ENCODE data around the gene RAB22A.
A peak's percentile ranks its signal among the peaks of the same experiment; 100 is the strongest.

The RAB22A gene

GRCh38 chr20:58303547-58303946 is 6.0 kb upstream of the RAB22A start:
- peak; percentile 54 for DNase-seq (ENCODE audit: low spot score)

GRCh38 chr20:58305061-58305460 is 4.5 kb upstream of the RAB22A start:
- DNase-seq (ENCODE audit: low spot score), result no peak

DNA sequence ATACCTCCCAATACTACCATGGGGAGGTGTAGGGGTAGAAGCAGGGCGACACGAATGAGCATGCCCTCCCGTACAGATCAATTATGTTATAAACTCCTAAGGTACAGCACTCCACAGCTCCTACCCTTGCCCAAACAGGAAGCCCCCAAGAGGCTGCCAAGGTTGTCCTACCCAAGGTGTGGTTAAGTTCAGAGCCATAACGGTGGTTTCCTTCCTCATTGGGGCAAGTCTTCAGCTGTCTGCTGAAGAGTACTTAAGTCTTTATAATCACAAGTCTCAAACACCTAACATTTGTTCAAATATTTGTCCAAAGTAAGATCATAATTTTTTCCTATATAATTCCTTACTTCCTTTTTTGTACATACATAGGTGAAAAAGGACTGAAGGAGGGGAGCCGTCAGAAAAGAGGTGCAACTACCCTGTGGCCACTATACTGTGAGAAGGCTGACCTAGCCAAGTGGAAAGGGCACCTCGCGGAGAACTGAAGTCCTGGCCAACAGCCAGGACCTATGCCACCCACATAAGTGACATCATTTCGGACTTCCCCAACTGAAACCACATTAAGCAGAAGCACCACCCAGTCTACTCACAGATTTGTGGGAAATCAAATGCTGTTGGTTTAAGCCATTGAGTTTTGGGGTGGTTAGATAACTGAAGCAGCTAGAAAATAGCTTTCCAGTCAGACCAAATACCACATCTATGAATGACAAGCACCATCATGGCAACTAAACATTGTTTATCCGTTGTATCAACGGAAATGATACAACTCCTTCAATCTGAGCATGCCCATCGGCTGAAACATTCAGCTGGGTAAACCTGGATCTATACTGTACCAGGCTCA is 2.9 kb upstream of the RAB22A start:
- peak; percentile 100 for DNase-seq (ENCODE audit: low spot score)

- no peak for DNase-seq (ENCODE audit: low spot score)
These were observed 2.2 kb upstream of the RAB22A start for GRCh38 chr20:58307270-58307669.

- no peak for DNase-seq (ENCODE audit: low spot score)
These were observed 1.2 kb upstream of the RAB22A start for GRCh38 chr20:58308290-58308679.

GRCh38 chr20:58308680-58309527 is 611 bp upstream of the RAB22A start:
- peak; percentile 22 for DNase-seq (ENCODE audit: low spot score)

DNA sequence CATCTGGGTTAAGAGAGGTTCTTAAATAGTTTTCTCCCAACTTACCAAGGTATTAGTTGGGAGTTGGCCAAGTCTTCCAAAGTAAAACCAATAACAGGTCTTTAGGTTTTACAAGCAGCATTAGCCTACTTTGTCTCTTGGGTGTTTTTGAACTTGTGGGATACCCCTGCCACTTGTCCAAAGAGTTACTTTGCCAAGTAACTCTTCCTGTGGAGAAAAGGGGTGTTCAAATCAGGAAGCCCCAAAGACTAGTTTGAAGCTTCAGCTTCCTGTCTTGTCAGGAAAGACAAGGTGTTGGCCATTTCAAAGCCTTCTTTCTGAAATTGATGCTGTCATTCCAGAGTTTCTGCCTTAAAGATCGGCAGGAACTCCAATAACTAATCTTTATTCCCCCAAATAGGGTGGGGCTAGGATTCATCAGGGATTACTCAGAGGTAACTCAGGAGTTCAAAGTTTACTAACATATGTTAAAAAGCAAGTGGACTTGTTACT is 822 bp downstream of the RAB22A start:
- DNase-seq (ENCODE audit: low spot score), result peak; percentile 43

GRCh38 chr20:58312836-58313235 is 3.3 kb downstream of the RAB22A start:
- no peak for DNase-seq (ENCODE audit: low spot score)

GRCh38 chr20:58313396-58313795 is 3.9 kb downstream of the RAB22A start:
- DNase-seq (ENCODE audit: low spot score), result no peak

DNA sequence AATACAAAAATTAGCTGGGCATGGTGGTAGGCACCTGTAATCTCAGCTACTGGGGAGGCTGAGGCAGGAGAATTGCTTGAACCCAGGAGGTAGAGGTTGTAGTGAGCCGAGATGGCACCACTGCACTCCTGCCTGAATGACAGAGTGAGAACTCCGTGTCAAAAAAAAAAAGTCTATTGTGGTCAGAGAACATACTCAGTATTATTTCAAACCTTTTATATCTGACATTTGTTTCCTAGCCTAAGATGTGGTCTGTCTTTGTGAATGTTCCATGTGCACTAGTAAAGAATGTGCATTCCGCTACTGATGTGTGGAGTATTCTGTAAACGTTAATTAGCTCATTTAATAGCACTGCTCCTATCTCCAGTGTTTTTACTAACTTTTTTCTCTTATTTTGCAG is 11.7 kb downstream of the RAB22A start:
- no peak for DNase-seq (ENCODE audit: low spot score)

- no peak for DNase-seq (ENCODE audit: low spot score)
These were observed 12.6 kb downstream of the RAB22A start for GRCh38 chr20:58322083-58322482.

DNA sequence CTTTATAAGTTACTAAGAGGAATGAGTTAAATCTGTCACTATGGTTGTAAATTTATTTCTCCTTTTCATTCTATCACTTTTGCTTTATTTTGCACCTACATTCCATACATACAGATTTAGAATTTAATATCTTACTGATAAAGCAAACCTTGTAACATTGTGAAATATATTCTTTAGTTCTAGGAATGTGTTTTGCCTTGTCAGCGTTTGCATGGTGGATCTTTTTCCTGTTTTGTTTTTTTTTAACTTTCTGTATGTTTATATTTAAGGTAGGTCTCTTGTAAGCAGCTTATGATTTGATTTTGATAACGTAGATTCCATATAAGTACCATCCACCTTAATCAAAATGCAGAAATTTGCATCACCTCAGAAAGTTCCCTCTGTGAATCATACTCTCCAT is 16.4 kb downstream of the RAB22A start:
- no peak for DNase-seq (ENCODE audit: low spot score)

DNA sequence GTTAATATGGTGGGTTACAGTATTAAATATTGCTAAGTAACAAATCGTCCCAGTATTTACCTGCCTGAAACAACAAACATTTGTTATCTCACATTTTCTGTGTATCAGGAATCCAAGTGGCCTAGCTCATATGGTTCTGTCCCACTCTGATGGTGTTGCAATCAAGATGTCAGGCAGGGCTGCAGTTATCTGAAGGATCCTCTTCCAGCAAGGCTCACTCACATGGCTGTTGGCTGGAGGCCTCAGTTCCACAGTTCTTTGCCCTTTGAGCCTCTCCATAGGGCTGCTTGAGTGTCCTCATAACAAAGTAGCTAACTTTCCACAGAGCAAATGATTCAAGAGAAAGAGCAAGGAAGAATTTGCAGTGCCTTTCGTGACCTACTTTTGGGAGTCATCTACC is 17.7 kb downstream of the RAB22A start:
- no peak for DNase-seq (ENCODE audit: low spot score)

- DNase-seq (ENCODE audit: low spot score), result no peak
These were observed 19.3 kb downstream of the RAB22A start for GRCh38 chr20:58328836-58329235.

DNA sequence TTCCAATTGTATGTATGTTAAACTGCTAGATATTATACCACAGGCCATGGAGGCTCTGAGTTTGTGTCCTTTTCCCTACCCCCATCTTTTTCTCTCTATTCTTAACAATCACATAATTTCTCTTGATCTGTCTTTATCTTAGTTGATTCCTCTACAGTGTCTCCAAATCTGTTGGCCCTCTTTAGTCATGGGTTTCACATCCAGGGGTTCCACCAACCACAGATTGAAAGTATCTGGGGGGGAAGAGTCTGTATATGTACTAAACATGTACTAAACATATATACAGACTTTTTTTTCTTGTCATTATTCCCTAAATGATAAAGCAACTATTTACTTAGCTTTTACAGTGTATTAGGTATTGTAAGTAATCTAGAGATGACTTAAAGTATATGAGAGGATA is 20.2 kb downstream of the RAB22A start:
- no peak for DNase-seq (ENCODE audit: low spot score)

DNA sequence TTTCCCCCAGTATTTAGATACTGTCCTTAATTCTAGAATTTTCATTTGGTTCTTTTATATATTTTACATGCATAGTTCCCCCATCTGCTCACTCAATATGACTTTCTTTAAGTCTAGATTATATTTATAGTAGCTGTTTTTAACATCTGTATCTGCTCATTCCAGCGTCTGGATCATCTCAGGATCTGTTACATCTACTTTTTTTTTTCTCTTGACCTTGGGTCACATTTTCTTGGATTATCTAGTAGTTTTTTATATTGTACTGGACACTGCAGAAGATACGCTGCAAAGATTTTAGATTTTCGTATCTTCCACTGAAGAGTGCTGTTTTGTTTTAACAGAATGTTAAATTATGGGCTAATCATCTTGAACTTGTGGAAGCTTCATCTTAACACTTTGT is 20.7 kb downstream of the RAB22A start:
- DNase-seq (ENCODE audit: low spot score), result no peak

DNA sequence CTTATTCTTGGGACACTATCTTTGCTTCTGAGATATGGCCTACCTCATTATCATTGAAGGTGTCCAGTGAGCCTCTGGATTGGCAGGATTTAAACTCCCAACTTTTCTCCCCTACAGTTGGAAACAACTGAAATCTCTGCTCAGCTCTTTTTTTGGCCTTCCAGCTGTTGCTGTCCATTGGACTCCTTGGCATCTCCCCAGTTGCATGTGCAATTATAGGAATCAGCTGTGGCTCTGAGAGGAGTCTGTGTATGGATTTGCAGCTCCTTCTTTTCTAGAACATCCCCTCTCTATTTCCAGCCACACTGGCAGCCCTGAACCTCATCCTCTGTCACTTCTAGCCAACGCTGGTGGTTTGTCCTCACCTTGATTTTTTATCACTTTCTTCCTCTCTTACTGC is 21.2 kb downstream of the RAB22A start:
- no peak for DNase-seq (ENCODE audit: low spot score)

DNA sequence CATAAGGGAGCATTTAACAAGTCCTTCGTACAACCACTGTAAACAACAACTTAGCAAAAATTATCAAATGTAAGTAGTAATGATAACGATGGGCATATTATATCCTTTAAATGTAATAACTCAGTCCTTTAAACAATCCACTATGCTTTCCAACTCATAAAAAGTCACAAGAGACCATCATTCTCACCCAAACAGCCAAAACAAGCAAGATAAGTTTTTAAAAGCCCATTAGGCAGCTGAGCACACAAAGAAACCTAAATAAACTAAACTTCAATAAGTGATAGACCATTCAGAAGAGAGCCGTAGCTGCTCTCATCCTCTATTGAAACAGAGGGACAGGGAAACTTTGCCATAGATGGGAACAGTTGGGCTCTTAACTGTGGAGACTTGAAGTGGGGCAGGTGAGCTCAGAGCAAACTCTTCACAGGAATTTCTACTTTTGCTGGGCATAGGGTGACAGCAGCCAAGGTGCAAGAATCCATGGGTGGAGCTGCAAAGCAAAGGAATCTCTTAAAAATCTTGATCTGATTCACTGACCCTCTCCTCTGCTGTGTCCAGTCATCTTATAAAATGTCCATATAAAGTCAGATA is 22.5 kb downstream of the RAB22A start:
- no peak for DNase-seq (ENCODE audit: low spot score)

GRCh38 chr20:58339741-58340140 is 30.2 kb downstream of the RAB22A start:
- no peak for DNase-seq (ENCODE audit: low spot score)

GRCh38 chr20:58340151-58340550 is 30.6 kb downstream of the RAB22A start:
- no peak for DNase-seq (ENCODE audit: low spot score)

DNA sequence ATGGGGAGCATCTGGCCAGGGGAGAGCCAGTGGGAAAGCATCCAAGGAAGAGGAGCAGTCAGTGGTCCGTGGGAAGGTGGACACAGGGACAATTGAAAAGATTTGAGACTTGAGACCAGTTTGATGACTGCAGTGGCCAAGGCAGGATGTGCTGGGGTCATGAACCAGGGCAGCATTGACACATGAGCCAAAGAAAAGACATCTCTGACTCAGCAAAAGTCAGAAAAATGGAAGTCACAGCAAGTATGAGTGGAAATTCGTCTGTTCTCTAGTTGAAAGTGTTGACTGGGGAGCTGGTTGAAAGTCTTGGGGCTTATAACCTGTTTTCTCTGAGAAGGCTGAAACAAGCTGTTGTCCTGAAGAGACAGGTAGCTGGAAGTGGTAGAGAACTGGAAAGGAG is 31.3 kb downstream of the RAB22A start:
- no peak for DNase-seq (ENCODE audit: low spot score)

GRCh38 chr20:58342104-58342945 is 32.8 kb downstream of the RAB22A start:
- no peak for DNase-seq (ENCODE audit: low spot score)
